Endometrial microvascular endothelial cells (primary cell): ENCODE data around the gene CHAF1B. TPM values are rescaled to one million over a fixed set of nuclear protein-coding genes. Genes with fewer than 3 reads are reported as not detected.

Experiments used
- in situ Hi-C: cut with HindIII; loops from 2 replicates; pipeline ENCODE4 v1.10.0; 2017; ENCODE audit warnings: low sequenced_read_pairs, low pct_unique_long_range_greater_than_20kb; ENCODE audit errors: inconsistent ontology term
- total RNA-seq: library from RNA; depleted of rRNA; stranded (reverse); fragments of >200 nt; gene quantifications from one replicate; pipeline ENCODE4 v1.2.3, GENCODE V29; 2015; ENCODE audit errors: inconsistent ontology term

CHAF1B gene
- total RNA-seq, 1 donor from 2014 or later: 12.2 TPM

GRCh38 chr21:36454093-36454531, 68.9 kb downstream of the CHAF1B start:
- in situ Hi-C loops: no loop called here

GRCh38 chr21:36454706-36455105, 69.5 kb downstream of the CHAF1B start:
- in situ Hi-C loops: no loop called here

DNA sequence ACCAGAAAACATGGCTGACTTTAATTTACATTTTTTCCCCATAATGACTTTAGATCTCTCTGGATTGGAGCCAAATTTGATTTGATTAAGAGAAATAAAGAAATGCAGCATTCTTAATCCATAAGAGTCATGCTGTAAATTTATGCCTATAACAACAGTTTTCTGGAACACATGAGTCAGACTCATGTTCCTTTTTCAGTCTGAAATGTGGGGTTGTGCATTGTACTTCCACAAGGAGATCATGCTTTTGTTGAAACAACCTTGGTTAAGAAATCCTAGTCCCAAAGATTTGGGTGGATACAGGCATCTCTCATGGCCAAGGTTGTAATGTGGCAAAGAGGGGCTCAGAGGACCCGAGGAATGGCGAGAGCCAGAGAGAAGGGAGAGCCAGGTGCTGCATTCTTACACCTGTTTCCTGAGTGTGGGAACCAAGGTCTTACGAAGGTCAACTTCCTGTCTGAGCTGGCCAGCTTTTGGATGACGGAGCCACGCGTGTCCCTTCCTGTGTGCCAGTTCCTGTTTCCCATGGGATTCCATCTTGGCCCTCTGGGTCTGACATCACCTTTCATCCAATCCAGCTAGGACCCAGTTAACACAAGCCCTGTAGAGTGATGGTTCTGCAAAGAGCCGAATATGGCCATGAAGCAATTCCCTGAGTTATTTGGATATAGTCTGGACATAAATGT, 71.7 kb downstream of the CHAF1B start:
- in situ Hi-C loops: no loop called here

DNA sequence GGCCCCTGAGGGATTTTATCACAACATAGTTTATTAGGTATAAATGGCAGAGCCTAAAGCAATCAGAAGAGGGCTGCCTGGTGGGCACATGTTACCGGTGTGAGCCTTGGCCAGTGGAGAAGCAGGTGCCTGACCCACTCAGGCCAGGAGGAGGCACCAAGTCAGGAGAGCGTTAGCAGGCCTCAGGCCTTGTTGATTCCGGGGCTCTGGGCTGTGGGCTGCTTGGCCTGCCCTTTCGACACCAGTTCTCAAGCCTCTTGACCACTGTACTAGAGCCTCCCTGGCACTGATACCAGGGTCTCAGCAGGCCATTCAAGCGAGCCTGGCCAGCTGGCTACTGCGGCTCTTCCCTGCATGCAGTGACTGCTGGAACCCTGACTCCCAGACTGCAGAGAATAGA, 73.9 kb downstream of the CHAF1B start:
- in situ Hi-C loops: no loop called here

DNA sequence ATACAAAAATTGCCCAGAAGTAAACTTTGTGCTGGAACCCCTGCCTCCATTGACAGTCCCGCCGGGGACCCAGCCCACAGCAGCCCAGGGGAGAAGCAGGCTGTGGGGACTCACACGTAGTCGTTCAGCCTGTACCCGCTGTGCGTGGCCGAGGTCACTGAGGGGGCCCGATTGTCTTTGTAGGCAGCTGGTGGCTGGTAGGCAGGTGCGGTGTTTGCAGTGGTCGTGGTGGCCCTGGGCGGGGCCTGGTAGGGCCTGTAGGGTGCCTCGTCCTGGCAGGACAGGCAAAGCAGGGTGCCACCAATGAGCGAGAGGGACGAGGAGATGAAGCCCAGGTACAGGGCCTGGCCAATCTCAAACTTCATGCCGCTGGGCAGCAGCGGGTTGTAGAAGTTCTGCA, 75.7 kb downstream of the CHAF1B start:
- in situ Hi-C loops: no loop called here

GRCh38 chr21:36461277-36461917, 76.2 kb downstream of the CHAF1B start:
- in situ Hi-C loops: no loop called here

DNA sequence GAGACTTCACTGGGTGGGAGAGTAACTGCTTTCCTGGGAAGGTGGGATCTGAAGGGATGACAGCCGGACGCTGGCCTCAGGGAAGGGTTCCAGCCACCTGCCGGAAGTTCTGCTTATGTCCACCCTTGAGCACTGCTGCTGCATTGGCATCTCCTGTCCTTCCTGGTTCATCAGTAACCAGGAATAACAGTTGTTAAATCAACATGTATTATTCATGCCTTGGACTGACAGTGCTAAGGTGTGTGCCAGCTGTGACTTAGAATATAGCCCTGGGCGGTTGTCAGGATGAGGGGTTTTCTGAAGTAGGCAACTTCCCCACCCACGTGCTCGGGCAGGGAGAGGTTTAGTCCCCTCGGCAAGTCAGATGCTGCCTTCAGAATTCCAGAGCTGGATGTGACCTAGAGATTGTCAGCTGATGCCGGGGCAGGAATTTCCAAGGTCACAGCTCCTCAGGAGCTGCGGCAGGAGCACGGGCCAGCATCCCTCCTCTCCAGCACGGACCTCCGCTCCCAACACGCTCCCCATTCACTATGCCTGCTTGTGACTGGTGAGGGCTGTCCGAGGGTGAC, 76.8 kb downstream of the CHAF1B start:
- in situ Hi-C loops: no loop called here

DNA sequence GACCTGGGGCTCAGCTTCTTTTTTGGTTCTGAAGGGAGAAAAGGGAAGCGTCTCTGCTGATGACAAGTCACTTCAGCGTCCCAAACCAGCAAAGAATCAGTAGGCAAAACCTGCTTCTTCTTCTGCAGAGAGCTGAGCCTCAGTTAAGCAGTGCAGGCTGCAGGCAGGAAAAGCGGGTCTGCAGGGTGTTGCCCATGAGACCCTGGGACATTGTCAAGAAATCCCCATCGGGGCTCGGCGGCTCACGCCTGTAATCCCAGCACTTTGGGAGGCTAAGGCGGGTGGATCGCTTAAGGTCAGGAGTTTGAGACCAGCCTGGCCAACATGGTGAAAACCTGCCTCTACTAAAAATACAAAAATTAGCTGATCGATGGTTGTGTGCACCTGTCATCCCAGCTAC, 78.0 kb downstream of the CHAF1B start:
- in situ Hi-C loops: no loop called here

DNA sequence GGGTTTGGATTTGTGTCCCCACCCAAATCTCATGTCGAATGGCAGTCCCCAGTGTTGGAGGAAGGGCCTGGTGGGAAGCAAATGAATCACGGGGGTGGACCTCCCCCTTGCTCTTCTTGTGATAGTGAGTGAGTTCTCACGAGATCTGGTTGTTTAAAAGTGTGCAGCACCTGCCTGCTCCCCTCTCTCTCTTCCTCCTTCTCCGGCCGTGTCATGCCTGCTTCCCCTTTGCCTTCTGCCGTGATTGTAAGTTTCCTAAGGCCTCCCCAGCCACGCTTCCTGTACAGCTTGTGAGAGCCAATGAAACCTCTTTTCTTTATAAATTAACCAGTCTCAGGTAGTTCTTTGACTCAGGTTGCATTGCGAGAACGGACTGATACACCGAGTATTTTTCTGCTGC, 78.8 kb downstream of the CHAF1B start:
- in situ Hi-C loops: no loop called here

GRCh38 chr21:36464590-36464989, 79.4 kb downstream of the CHAF1B start:
- in situ Hi-C loops: no loop called here

GRCh38 chr21:36465478-36465877, 80.3 kb downstream of the CHAF1B start:
- in situ Hi-C loops: no loop called here

DNA sequence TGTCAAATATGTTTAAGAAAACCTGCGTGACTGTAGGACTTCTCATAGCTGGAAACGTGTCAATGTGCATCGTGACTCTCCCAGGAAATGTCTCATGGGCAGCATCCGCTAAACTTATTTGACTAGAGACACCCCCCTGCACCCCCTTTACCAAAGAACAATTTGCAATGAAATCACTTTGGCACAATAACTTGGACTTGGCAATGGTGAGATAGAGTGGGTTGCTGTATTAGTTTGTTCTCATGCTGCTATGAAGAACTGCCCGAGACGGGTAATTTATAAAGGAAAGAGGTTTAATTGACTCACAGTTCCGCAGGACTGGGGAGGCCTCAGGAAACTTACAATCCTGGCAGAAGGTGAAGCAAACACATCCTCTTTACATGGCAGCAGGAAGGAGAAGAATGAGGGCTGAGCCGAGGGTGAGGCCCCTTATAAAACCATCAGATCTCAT, 80.9 kb downstream of the CHAF1B start:
- in situ Hi-C loops: no loop called here

Other genes with a start within 250 kb of the CHAF1B start
- gene DOP1B, start 228.6 kb upstream of the CHAF1B start, total RNA-seq: 19.3 TPM
- 12.5 TPM for gene MORC3, start 65.2 kb upstream of the CHAF1B start, total RNA-seq
- 1.1 TPM for gene CLDN14, start 94.7 kb downstream of the CHAF1B start, total RNA-seq